A549 (cell line): ENCODE results near the gene APOL4. TPM values are rescaled to one million over a fixed set of nuclear protein-coding genes. Genes with fewer than 3 reads are reported as not detected.

Experiments used
- ATAC-seq, 2 experiments: fragments of 200-7000 bp in 1 of 2; fragments of >200 bp in 1 of 2; cut with Nextera tagmentation in 1 of 2; cut with Tn5 transposase in 1 of 2; 3 replicates each; pipeline versions ENCODE4 v1.8.0 to v1.9.1; 2018 to 2020; ENCODE audit warnings: mild to moderate bottlenecking in 1 of 2, moderate library complexity in 1 of 2
- CTCF ChIA-PET: fragments of 300-600 bp; sonication (Branson Sonifier 250); formaldehyde crosslinking; extraction: SDS; loops from one replicate; lab custom pipeline; 2021; ENCODE audit warnings: antibody characterized with exemption, inconsistent platforms; lab: Yijun Ruan, JAX
- POLR2A ChIA-PET: fragments of 350-600 bp; formaldehyde crosslinking; extraction: SDS; loops from one replicate; lab custom pipeline; 2021; ENCODE audit warnings: antibody characterized with exemption, inconsistent platforms; lab: Yijun Ruan, JAX
- DNase-seq, 2 experiments: peaks; one replicate each; pipeline versions ENCODE4 v3.0.0 to v3.0.0-alpha.2; 2011 to 2016; ENCODE audit warnings: low read depth in 1 of 2, low spot score in 1 of 2
- FAIRE-seq: peaks from 2 replicates; lab custom pipeline; 2011; peaks lifted over from hg19 to GRCh38; lab: Jason Lieb, UNC
- H3K27ac ChIP-seq, 2 experiments: fragments of >200 bp; sonication (Bioruptor Twin); formaldehyde crosslinking; 3 replicates each; pipeline ENCODE4 v1.5.1; 2016 to 2017
- H3K4me1 ChIP-seq: fragments of >200 bp; sonication (Bioruptor Twin); formaldehyde crosslinking; 3 replicates; pipeline ENCODE4 v1.6.1; 2016
- H3K4me2 ChIP-seq: fragments of >200 bp; sonication (Bioruptor Twin); formaldehyde crosslinking; 3 replicates; pipeline ENCODE4 v1.6.1; 2016
- H3K4me3 ChIP-seq: fragments of >200 bp; sonication (Bioruptor Twin); formaldehyde crosslinking; 3 replicates; pipeline ENCODE4 v1.5.1; 2016
- H3K9me3 ChIP-seq: fragments of >200 bp; sonication (Bioruptor Twin); formaldehyde crosslinking; 3 replicates; pipeline ENCODE4 v1.6.1; 2016
- CEBPB ChIP-seq, 2 experiments: fragments of >200 bp in 1 of 2; sonication (Bioruptor Twin) in 1 of 2; formaldehyde crosslinking in 1 of 2; IDR thresholded peaks; 2 replicates each; pipeline ENCODE4 v1.6.1; 2012 to 2016
- CHD2 ChIP-seq: fragments of 150-350 bp; IDR thresholded peaks from 2 replicates; pipeline ENCODE4 v1.6.1; 2014; ENCODE audit warnings: low read length; ENCODE audit not compliant: partially characterized antibody
- ESRRA ChIP-seq: fragments of 150-350 bp; IDR thresholded peaks from 2 replicates; pipeline ENCODE4 v1.6.1; 2014; ENCODE audit warnings: mild to moderate bottlenecking, low read length, borderline replicate concordance
- HEYL ChIP-seq: fragments of 250-450 bp; sonication (Bioruptor Pico); IDR thresholded peaks from 2 replicates; pipeline ENCODE4 v1.8.0; 2021; ENCODE audit warnings: mild to moderate bottlenecking, moderate library complexity
- HOXB13 ChIP-seq: fragments of 250-450 bp; sonication (Bioruptor Pico); IDR thresholded peaks from 2 replicates; pipeline ENCODE4 v1.5.0; 2020; ENCODE audit warnings: low read depth, mild to moderate bottlenecking, moderate library complexity
- HOXB5 ChIP-seq: fragments of 250-450 bp; sonication (Bioruptor Pico); IDR thresholded peaks from 2 replicates; pipeline ENCODE4 v1.5.0; 2020; ENCODE audit warnings: mild to moderate bottlenecking, moderate library complexity
- JUN ChIP-seq, 2 experiments: fragments of >200 bp; sonication (Bioruptor Twin); formaldehyde crosslinking; IDR thresholded peaks; 2 replicates in 1 of 2; 3 replicates in 1 of 2; pipeline ENCODE4 v1.6.1; 2016 to 2017
- MYC ChIP-seq: IDR thresholded peaks from 2 replicates; pipeline ENCODE4 v1.6.1; 2012; ENCODE audit warnings: mild to moderate bottlenecking, inconsistent platforms, low read length, improper control_type of control experiment, borderline replicate concordance
- PHF8 ChIP-seq: fragments of 200-600 bp; sonication (generic); IDR thresholded peaks from 2 replicates; pipeline ENCODE4 v1.6.1; 2016; ENCODE audit warnings: low read depth, mild to moderate bottlenecking, antibody characterized with exemption, moderate library complexity, borderline replicate concordance
- RARB ChIP-seq: fragments of 250-450 bp; sonication (Bioruptor Pico); IDR thresholded peaks from 2 replicates; pipeline ENCODE4 v1.8.0; 2021; ENCODE audit warnings: mild to moderate bottlenecking, moderate library complexity
- RFX5 ChIP-seq: fragments of 450-650 bp; IDR thresholded peaks from 2 replicates; pipeline ENCODE4 v1.7.1; 2014; ENCODE audit warnings: antibody characterized with exemption, mild to moderate bottlenecking, moderate library complexity
- SREBF2 ChIP-seq: fragments of 450-650 bp; IDR thresholded peaks from 2 replicates; pipeline ENCODE4 v1.6.1; 2014; ENCODE audit warnings: mild to moderate bottlenecking, moderate library complexity
- TP53 ChIP-seq: fragments of 250-450 bp; sonication (Bioruptor Pico); IDR thresholded peaks from 2 replicates; pipeline ENCODE4 v1.5.0; 2021; ENCODE audit warnings: mild to moderate bottlenecking, moderate library complexity
- ZSCAN20 ChIP-seq: fragments of 250-450 bp; sonication (Bioruptor Pico); IDR thresholded peaks from 2 replicates; pipeline ENCODE4 v1.8.0; 2022; ENCODE audit warnings: mild to moderate bottlenecking, moderate library complexity
- WGBS: methylation state at CpG from one replicate; pipeline ENCODE4 v1.1.6; 2017; ENCODE audit errors: missing lambda C conversion rate; 5-methylcytosine and 5-hydroxymethylcytosine counted together
- polyA plus RNA-seq, 4 experiments: library from polyadenylated mRNA; depleted of rRNA in 3 of 4; stranded (reverse); fragments of >200 nt; fragmentation: RNase III in 1 of 4; extraction: RNeasy Plus Mini Kit Qiagen cat#74134 plus additional on column Dnase treatment in 1 of 4; gene quantifications; 2 replicates in 3 of 4; 3 replicates in 1 of 4; pipeline ENCODE4 v1.2.3, GENCODE V29; 2011 to 2017
- TF ChIP-seq, protein P1 (sequence below): fragments of >200 bp; sonication (Bioruptor Twin); formaldehyde crosslinking; IDR thresholded peaks from 2 replicates; pipeline ENCODE4 v1.6.1; 2016
- TF ChIP-seq, protein P2 (sequence below): fragments of 250-450 bp; sonication (Bioruptor Pico); IDR thresholded peaks from 2 replicates; pipeline ENCODE4 v1.5.0; 2020; ENCODE audit warnings: low read depth, mild to moderate bottlenecking, moderate library complexity
- TF ChIP-seq, protein P3 (sequence below): fragments of 200-600 bp; sonication (generic); IDR thresholded peaks from 2 replicates; pipeline ENCODE4 v1.6.1; 2016; ENCODE audit warnings: antibody characterized with exemption, mild to moderate bottlenecking, moderate library complexity
- TF ChIP-seq, protein P4 (sequence below): IDR thresholded peaks from 2 replicates; pipeline ENCODE4 v1.6.1; 2012

APOL4 gene
- polyA plus RNA-seq, 2 of the 4 experiments (the other 2 are of a cell fraction) = not detected

DNA sequence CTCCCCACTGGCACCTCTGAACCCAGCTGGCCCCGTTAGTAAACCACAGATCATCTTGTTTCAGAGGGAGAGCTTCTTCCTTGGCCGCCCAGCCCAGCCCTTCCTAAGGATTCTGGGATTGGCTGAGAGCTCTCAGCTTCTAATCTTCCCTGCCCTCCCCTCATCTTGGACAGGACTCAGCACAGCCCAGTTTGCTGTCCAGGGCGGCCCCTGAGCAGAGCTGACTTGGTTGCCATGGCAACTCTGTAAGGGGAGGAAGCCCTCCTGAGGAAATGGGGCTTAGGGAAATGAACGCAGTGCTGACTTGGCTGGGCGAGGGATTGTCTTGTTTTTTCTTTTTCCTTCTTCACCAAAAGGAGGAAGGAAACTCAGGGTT lies 4.6 kb downstream of the APOL4 start:
- Histone ChIP-seq H3K27ac (no peak overlapping the region), H3K4me1 (no peaks in the 10 kb centered on the region), H3K9me3 (no peaks in the 10 kb centered on the region), H3K4me3 (no peak overlapping the region), H3K4me2 (no peak overlapping the region)
- FAIRE-seq = no peak
- DNase-seq = no peak
- POLR2A ChIA-PET = interaction anchor here (0.6 kb wide), 1 partner anchor 75 kb away, joined by 6 read pairs; no protein-coding TSS in a partner anchor
- TF ChIP-seq, protein P1, sequence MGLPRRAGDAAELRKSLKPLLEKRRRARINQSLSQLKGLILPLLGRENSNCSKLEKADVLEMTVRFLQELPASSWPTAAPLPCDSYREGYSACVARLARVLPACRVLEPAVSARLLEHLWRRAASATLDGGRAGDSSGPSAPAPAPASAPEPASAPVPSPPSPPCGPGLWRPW = no peak
- TF ChIP-seq HEYL (CRISPR knock-in tag) (no peak), SREBF2 (no peak), ZSCAN20 (no peak), CEBPB (IDR thresholded peaks at IDR 0.05) (no peak), PHF8 (no peak), JUN (IDR thresholded peaks at IDR 0.05) (no peak), RARB (CRISPR knock-in tag) (no peak), HOXB5 (CRISPR knock-in tag) (no peak), CHD2 (no peak), TP53 (CRISPR knock-in tag) (no peak), ESRRA (no peak), MYC (no peak), RFX5 (no peak)
- TF ChIP-seq, protein P2, sequence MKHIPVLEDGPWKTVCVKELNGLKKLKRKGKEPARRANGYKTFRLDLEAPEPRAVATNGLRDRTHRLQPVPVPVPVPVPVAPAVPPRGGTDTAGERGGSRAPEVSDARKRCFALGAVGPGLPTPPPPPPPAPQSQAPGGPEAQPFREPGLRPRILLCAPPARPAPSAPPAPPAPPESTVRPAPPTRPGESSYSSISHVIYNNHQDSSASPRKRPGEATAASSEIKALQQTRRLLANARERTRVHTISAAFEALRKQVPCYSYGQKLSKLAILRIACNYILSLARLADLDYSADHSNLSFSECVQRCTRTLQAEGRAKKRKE (CRISPR knock-in tag) = no peak
- TF ChIP-seq, protein P3, sequence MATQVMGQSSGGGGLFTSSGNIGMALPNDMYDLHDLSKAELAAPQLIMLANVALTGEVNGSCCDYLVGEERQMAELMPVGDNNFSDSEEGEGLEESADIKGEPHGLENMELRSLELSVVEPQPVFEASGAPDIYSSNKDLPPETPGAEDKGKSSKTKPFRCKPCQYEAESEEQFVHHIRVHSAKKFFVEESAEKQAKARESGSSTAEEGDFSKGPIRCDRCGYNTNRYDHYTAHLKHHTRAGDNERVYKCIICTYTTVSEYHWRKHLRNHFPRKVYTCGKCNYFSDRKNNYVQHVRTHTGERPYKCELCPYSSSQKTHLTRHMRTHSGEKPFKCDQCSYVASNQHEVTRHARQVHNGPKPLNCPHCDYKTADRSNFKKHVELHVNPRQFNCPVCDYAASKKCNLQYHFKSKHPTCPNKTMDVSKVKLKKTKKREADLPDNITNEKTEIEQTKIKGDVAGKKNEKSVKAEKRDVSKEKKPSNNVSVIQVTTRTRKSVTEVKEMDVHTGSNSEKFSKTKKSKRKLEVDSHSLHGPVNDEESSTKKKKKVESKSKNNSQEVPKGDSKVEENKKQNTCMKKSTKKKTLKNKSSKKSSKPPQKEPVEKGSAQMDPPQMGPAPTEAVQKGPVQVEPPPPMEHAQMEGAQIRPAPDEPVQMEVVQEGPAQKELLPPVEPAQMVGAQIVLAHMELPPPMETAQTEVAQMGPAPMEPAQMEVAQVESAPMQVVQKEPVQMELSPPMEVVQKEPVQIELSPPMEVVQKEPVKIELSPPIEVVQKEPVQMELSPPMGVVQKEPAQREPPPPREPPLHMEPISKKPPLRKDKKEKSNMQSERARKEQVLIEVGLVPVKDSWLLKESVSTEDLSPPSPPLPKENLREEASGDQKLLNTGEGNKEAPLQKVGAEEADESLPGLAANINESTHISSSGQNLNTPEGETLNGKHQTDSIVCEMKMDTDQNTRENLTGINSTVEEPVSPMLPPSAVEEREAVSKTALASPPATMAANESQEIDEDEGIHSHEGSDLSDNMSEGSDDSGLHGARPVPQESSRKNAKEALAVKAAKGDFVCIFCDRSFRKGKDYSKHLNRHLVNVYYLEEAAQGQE = no peak
- TF ChIP-seq, protein P4, sequence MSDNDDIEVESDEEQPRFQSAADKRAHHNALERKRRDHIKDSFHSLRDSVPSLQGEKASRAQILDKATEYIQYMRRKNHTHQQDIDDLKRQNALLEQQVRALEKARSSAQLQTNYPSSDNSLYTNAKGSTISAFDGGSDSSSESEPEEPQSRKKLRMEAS = no peak
- CTCF ChIA-PET = interaction anchor here (1.0 to 3.5 kb wide), 6 partner anchors 19 to 130 kb away, joined by 3 to 14 read pairs (median 4); partner anchors contain the start of gene APOL2
- no peak for ATAC-seq
- WGBS = 79% methylated on average over 2 of the region's 5 CpGs

DNA sequence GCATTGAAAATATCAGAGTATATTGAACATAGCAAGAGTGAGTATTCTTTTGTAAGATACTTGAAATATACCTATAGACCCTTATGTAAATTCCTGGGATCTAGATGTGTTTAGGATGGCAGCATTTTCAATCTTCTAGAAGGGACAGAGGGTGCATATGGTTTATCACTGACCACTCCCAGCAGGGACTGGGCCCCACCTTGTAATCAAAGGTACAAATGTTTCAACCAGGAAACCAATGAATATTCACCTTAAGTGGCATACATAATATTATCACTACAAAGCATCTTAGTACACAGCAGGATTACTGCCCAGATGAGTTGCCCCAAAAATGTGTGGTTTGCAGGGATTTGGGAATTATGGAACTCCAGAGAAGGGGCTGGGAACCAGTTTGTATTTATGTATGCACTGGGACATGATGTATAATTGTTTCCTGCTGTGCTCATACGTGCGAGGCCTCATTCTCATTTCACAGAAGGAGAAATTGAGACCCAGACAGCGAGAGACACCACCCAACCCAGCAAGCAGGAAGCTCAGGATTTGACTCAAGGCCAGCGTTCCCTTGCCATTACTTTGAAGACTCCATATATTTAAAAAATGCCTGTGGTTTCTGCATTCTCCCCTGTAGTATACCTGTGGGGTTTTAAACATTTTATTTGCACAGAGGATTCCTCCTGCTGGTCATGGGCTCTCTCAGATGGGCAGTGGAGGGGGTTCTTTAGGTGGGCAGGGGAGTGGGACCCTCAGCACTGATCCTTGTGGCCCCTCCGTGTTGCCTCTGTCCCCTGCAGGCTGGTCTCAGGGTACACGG lies 5.2 kb downstream of the APOL4 start:
- Histone ChIP-seq H3K4me3 (no peak overlapping the region), H3K27ac (no peak overlapping the region), H3K4me1 (no peaks in the 10 kb centered on the region), H3K4me2 (no peak overlapping the region), H3K9me3 (no peaks in the 10 kb centered on the region)
- 56% methylated on average over 6 of the region's 6 CpGs for WGBS
- no peak for TF ChIP-seq HOXB13 (CRISPR knock-in tag)
- FAIRE-seq (no peak), DNase-seq (no peak), ATAC-seq (no peak)
- ChIA-PET POLR2A (interaction anchor here (0.6 kb wide), 1 partner anchor 75 kb away, joined by 6 read pairs; no protein-coding TSS in a partner anchor), CTCF (interaction anchor here (0.7 to 3.5 kb wide), 9 partner anchors 12 to 90 kb away, joined by 3 to 21 read pairs (median 5); no protein-coding TSS in a partner anchor)
